Bronchial epithelial cell (primary cell): Measurements from ENCODE around the gene FOXRED2. TPM values are rescaled to one million over a fixed set of nuclear protein-coding genes. Genes with fewer than 3 reads are reported as not detected.

Experiments used
- DNase-seq: peaks from one replicate; pipeline ENCODE4 v3.0.0-alpha.2; 2010; ENCODE audit warnings: low read depth
- FAIRE-seq: peaks from 2 replicates; lab custom pipeline; 2011; peaks lifted over from hg19 to GRCh38; lab: Jason Lieb, UNC
- H3K27me3 ChIP-seq: 2 replicates; pipeline ENCODE4 v1.5.1; 2011; ENCODE audit warnings: low read length; ENCODE audit not compliant: control insufficient read depth, insufficient read depth
- H3K36me3 ChIP-seq: 2 replicates; pipeline ENCODE4 v1.5.1; 2011; ENCODE audit warnings: low read length; ENCODE audit not compliant: control insufficient read depth, insufficient read depth
- H3K4me3 ChIP-seq: 2 replicates; pipeline ENCODE4 v1.5.1; 2011; ENCODE audit warnings: mild to moderate bottlenecking, low read depth, low read length, control low read depth
- total RNA-seq: library from RNA; depleted of rRNA; stranded (reverse); fragments of >200 nt; gene quantifications from 2 replicates; pipeline ENCODE4 v1.2.1, GENCODE V29; 2014
- TF ChIP-seq, protein P1 (sequence below): IDR thresholded peaks from 2 replicates; pipeline ENCODE4 v1.5.1; 2011; ENCODE audit warnings: mild to moderate bottlenecking, moderate library complexity, low read length, control low read depth, inconsistent platforms; ENCODE audit not compliant: insufficient read depth, severe bottlenecking

FOXRED2 gene
- total RNA-seq, 1 donor from 2014 or later = 1.6 TPM

DNA sequence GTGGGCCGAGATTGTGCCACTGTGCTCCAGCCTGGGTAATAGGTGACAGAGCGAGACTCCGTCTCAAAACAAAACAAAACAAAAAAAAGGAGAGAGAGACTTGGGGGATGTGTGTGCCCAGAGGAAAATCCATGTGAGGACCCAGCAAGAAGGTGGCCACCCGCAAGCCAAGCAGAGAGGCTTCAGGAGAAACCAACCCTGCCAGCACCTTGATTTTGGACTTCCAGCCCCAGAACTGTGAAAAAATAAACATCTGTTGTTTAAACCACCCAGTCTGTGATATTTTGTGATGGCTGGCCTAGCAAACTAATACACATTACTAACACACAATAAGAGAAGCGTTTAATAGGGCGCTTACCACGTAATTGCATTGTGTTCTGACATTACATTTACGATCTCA lies 46.6 kb downstream of the FOXRED2 start:
- FAIRE-seq (no peak), DNase-seq (no peak)
- H3K4me3 ChIP-seq = no peak overlapping the region
- TF ChIP-seq, protein P1, sequence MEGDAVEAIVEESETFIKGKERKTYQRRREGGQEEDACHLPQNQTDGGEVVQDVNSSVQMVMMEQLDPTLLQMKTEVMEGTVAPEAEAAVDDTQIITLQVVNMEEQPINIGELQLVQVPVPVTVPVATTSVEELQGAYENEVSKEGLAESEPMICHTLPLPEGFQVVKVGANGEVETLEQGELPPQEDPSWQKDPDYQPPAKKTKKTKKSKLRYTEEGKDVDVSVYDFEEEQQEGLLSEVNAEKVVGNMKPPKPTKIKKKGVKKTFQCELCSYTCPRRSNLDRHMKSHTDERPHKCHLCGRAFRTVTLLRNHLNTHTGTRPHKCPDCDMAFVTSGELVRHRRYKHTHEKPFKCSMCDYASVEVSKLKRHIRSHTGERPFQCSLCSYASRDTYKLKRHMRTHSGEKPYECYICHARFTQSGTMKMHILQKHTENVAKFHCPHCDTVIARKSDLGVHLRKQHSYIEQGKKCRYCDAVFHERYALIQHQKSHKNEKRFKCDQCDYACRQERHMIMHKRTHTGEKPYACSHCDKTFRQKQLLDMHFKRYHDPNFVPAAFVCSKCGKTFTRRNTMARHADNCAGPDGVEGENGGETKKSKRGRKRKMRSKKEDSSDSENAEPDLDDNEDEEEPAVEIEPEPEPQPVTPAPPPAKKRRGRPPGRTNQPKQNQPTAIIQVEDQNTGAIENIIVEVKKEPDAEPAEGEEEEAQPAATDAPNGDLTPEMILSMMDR = no peak
- no peaks in the 10 kb centered on the region for H3K36me3 ChIP-seq
- no peaks in the 10 kb centered on the region for H3K27me3 ChIP-seq

DNA sequence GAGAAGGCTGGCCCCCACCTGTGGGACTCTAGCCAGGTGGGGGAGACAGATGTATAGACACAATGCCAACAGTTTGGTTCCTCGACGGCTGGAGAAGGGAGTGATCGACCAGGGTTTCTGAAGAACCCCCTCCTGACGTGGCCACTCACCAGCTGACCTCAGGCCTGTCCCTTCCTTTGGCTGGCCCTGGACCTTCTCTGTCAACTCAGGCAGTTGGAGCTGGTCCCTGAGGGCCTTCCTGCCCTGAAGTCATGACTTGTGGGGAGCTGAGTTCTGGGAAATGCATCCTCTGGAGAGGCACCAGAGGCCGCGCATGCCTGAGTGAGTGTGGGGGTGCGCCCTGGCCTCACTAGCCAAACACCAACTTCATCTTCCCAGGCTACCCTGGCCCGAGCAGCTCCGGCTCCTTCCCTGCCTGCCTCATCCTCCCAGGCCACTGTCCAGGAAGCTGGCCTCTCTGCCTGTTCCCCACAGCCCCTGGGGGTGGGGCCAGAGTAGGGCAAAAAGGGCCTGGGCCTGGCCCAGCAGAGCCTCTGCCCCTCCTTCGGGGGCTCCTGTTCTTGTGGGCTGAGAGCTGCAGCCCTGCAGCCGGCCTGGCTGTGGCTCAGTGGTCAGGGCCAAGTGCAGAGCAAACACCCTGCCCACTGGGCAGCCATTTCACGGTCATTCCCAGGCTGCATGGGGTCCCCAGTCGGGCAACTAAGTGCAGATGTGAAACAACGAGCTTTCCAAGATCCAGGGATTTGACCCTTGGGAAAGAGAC lies 49.0 kb downstream of the FOXRED2 start:
- Histone ChIP-seq H3K27me3 (no peaks in the 10 kb centered on the region), H3K36me3 (no peaks in the 10 kb centered on the region), H3K4me3 (no peak overlapping the region)
- FAIRE-seq = no peak
- TF ChIP-seq, protein P1 = no peak
- DNase-seq = no peak

DNA sequence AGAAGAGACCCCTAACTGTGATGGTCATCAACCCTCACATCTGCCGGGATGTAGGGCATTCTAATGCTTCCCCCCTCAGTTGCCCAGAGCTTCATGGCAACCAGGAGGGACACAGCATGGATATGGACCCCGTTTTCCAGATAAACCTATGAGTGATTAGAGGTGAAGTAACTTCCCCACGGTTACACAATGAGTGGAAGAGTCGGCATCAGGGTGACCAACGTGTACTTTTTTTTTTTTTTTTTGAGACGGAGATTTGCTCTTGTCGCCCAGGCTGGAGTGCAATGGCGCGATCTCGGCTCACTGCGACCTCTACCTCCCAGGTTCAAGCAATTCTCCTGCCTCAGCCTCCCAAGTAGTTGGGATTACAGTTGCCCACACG lies 50.4 kb downstream of the FOXRED2 start:
- Histone ChIP-seq H3K27me3 (no peaks in the 10 kb centered on the region), H3K4me3 (no peak overlapping the region), H3K36me3 (no peaks in the 10 kb centered on the region)
- no peak for DNase-seq
- FAIRE-seq = no peak
- TF ChIP-seq, protein P1 = no peak

DNA sequence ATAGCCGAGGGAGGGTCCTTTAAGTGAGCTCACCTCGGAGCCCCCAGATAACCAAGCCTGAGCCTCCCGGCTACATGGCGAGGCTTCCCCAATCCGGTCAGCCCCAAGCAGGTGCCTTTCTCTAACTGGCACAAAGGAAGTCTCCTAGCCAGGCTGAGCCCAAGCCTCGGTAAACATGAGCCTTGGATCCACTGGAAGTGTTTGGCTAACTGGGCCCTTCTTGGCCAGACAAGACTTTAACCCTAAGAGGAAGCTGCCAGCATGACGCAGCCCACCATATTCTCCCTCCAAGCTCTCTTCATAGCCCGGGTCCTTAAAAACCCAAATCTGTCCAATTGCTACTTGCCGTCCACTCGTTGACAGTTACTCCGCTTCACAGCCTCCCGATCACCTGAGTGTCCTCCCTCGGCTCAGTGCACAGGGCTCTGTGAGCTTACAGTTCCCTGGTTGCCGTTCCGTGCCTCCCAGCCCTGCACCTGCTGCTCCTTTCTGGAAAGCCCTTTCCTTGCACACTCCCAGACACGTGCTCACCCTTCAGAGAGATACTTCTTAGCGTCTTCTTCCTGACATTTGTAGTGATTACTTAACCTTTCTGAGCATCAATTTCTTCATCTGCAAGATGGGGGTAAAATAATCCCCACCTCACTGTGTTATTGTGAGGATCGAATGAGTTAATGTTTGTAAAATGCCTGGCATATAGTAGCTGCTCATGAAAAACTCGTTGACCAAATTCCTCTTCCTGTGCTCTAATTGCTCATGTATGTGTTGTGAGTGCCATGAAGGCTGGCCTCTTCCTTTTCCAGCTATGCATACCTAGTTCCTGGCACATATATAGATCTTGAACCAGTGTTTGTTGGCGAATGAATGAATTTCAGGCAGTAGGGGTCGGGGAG lies 51.0 kb downstream of the FOXRED2 start:
- H3K36me3 ChIP-seq = no peaks in the 10 kb centered on the region
- H3K27me3 ChIP-seq = no peaks in the 10 kb centered on the region
- no peak for DNase-seq
- no peak for FAIRE-seq
- TF ChIP-seq, protein P1 = no peak
- peak overlapping the region; percentile 49 for H3K4me3 ChIP-seq

DNA sequence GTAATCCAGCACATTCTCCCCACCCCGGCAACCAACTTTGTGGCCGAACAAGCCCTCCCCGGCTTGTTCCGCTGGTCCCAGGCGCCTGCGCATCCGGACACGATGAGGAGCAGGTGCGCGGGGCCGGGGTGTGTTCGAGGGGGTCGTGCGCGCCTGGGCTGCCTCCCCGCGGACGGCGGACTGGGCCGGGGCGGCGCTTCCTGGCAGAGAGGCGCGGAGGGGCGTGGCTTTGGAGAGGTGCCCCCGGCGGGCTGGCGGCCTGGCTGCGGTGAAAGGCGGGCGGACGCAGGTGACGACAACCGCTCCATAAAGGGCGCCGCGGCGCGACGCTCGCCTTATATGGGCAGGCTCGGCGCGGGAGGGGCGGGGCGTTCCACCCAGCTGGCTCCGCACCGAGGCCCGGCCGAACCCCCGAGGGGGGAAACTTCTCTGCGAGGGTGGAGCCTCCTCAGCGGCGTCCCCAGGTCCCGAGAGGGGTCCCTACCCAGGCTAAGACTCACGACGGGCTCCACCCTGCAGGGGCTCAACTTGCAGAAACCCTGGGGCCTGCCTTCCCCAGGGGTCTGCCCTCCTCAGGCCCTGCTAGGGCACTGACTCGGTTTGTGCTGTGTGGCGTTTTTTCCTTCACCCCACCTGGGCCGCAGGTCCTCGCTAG lies 51.8 kb downstream of the FOXRED2 start:
- FAIRE-seq (no peak), DNase-seq (peak; percentile 74)
- TF ChIP-seq, protein P1 = peak; percentile 1
- Histone ChIP-seq H3K27me3 (no peaks in the 10 kb centered on the region), H3K4me3 (peak overlapping the region; percentile 49), H3K36me3 (no peaks in the 10 kb centered on the region)
